Measurements from ENCODE around the gene KYNU.

The KYNU gene

DNA sequence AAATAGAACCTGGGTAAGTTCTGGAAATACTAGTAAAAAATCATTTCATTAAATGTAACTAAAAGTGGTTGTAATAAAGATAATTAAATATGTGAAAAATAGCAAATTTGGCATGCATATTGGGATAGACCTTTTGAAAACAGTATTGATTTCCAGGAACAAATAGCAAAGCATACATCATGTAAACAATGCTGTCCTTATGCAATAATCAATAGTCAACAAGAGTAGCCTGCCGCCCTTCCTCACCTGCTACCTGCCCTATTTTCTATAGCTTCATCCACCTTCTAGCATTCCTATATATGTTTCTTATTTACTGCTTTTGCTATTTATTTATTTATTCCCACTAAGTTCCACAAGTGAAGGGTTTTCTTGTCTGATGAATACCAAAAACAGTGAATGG, 35.1 kb upstream of the KYNU start:
- no peaks in the 10 kb centered on the region for H3K79me2 ChIP-seq (ENCODE audit: insufficient read depth, low read depth)
- H3K36me3 ChIP-seq (ENCODE audit: insufficient read depth) = no peaks in the 10 kb centered on the region
- H3K9ac ChIP-seq = no peak overlapping the region
- no peaks in the 10 kb centered on the region for H3K4me1 ChIP-seq (ENCODE audit: low read depth, poor library complexity, severe bottlenecking)
- no peak for TF ChIP-seq CTCF (conservative IDR thresholded peaks at IDR 0.05; ENCODE audit: low read depth, low read length)
- no peak overlapping the region for H2AFZ ChIP-seq (ENCODE audit: low read depth)
- no peak overlapping the region for H3K4me2 ChIP-seq
- H3K27ac ChIP-seq = no peak overlapping the region
- no peaks in the 10 kb centered on the region for H3K27me3 ChIP-seq (ENCODE audit: insufficient read depth, low read depth)
- no peak overlapping the region for H3K4me3 ChIP-seq (IDR thresholded peaks at IDR 0.05; ENCODE audit: insufficient read depth, low read depth, low read length)
- no peaks in the 10 kb centered on the region for H4K20me1 ChIP-seq (ENCODE audit: insufficient read depth)

DNA sequence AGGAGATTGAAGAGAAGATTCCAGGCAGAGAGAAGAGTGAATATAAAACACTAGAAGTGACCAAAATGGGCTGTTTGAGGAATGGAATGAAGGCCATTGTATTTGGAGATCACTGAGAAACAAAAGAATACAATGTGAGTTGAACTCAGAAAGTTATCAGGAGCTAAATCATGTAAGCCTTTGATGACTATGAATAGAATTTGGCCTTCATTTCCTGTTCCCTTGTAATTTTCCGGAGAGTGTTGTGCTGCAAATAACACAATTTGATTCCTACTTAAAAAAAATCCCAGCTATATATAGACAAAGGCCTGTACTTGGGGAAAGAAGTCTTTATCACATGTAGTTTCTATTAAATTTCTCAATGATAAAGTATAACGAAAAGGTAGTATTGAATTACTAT, 33.7 kb upstream of the KYNU start:
- TF ChIP-seq CTCF (conservative IDR thresholded peaks at IDR 0.05; ENCODE audit: low read depth, low read length) = no peak

GRCh38 chr2:142848023-142848606, 29.3 kb upstream of the KYNU start:
- no peaks in the 10 kb centered on the region for H3K27me3 ChIP-seq (ENCODE audit: insufficient read depth, low read depth)
- no peaks in the 10 kb centered on the region for H3K4me1 ChIP-seq (ENCODE audit: low read depth, poor library complexity, severe bottlenecking)
- H2AFZ ChIP-seq (ENCODE audit: low read depth) = no peak overlapping the region
- no peak overlapping the region for H3K9ac ChIP-seq
- no peak overlapping the region for H3K4me3 ChIP-seq (IDR thresholded peaks at IDR 0.05; ENCODE audit: insufficient read depth, low read depth, low read length)
- TF ChIP-seq CTCF (conservative IDR thresholded peaks at IDR 0.05; ENCODE audit: low read depth, low read length) = no peak
- H4K20me1 ChIP-seq (ENCODE audit: insufficient read depth) = no peaks in the 10 kb centered on the region
- H3K4me2 ChIP-seq = no peak overlapping the region
- no peak overlapping the region for H3K27ac ChIP-seq
- no peaks in the 10 kb centered on the region for H3K79me2 ChIP-seq (ENCODE audit: insufficient read depth, low read depth)
- no peaks in the 10 kb centered on the region for H3K36me3 ChIP-seq (ENCODE audit: insufficient read depth)

More for the DNA sequence above, 33.7 kb upstream of the KYNU start:
- Histone ChIP-seq H3K4me3 (IDR thresholded peaks at IDR 0.05; ENCODE audit: insufficient read depth, low read depth, low read length) (no peak overlapping the region), H3K4me2 (no peak overlapping the region), H3K27ac (no peak overlapping the region), H3K79me2 (ENCODE audit: insufficient read depth, low read depth) (no peaks in the 10 kb centered on the region), H2AFZ (ENCODE audit: low read depth) (no peak overlapping the region), H3K27me3 (ENCODE audit: insufficient read depth, low read depth) (no peaks in the 10 kb centered on the region), H4K20me1 (ENCODE audit: insufficient read depth) (no peaks in the 10 kb centered on the region), H3K4me1 (ENCODE audit: low read depth, poor library complexity, severe bottlenecking) (no peaks in the 10 kb centered on the region), H3K36me3 (ENCODE audit: insufficient read depth) (no peaks in the 10 kb centered on the region), H3K9ac (no peak overlapping the region)

DNA sequence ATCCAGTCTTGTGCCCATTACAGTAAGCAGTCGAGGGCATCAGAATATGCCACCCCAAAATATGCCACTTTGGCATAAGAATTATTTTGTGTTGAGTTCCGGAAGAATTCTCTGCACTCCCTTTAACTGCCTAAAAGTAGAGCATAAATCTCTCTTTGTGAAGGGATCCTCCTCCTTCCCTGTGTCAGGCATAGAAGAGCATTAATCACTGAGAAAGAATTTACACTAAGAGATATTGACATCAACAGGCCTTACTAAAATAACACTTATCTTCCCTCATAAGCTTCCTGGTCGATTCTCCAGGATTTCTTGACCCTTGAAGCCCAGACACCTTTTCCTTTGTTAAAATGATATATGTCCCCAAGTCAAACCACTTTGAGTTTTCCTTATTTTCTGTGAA, 27.6 kb upstream of the KYNU start:
- H3K4me1 ChIP-seq (ENCODE audit: low read depth, poor library complexity, severe bottlenecking) = no peaks in the 10 kb centered on the region
- no peaks in the 10 kb centered on the region for H3K36me3 ChIP-seq (ENCODE audit: insufficient read depth)
- no peak overlapping the region for H3K9ac ChIP-seq
- H2AFZ ChIP-seq (ENCODE audit: low read depth) = no peak overlapping the region
- H3K4me3 ChIP-seq (IDR thresholded peaks at IDR 0.05; ENCODE audit: insufficient read depth, low read depth, low read length) = no peak overlapping the region
- H3K79me2 ChIP-seq (ENCODE audit: insufficient read depth, low read depth) = no peaks in the 10 kb centered on the region
- H4K20me1 ChIP-seq (ENCODE audit: insufficient read depth) = no peaks in the 10 kb centered on the region
- no peak overlapping the region for H3K4me2 ChIP-seq
- H3K27ac ChIP-seq = no peak overlapping the region
- no peaks in the 10 kb centered on the region for H3K27me3 ChIP-seq (ENCODE audit: insufficient read depth, low read depth)
- no peak for TF ChIP-seq CTCF (conservative IDR thresholded peaks at IDR 0.05; ENCODE audit: low read depth, low read length)

Data from KMS-11 (cell line).